Fibroblast of peridontal ligament (primary cell): Measurements from ENCODE around the gene ZBTB7A.
A peak's percentile ranks its signal among the peaks of the same experiment; 100 is the strongest.

Experiments
- DNase-seq: peaks from one replicate; pipeline ENCODE4 v3.0.0-alpha.2; 2010; ENCODE audit errors: extremely low read depth

The ZBTB7A gene

GRCh38 chr19:4036576-4037300 is 30.0 kb downstream of the ZBTB7A start:
- no peak for DNase-seq

- peak; percentile 18 for DNase-seq
Measured at GRCh38 chr19:4035582-4035981, 31.1 kb downstream of the ZBTB7A start.

GRCh38 chr19:4035018-4035566 is 31.6 kb downstream of the ZBTB7A start:
- no peak for DNase-seq

GRCh38 chr19:4034048-4035017 is 32.4 kb downstream of the ZBTB7A start:
- no peak for DNase-seq

- no peak for DNase-seq
Measured at GRCh38 chr19:4033028-4033956, 33.4 kb downstream of the ZBTB7A start.

GRCh38 chr19:4032436-4032835 is 34.3 kb downstream of the ZBTB7A start:
- no peak for DNase-seq

GRCh38 chr19:4031420-4031819 is 35.3 kb downstream of the ZBTB7A start:
- DNase-seq = no peak

GRCh38 chr19:4030981-4031380 is 35.7 kb downstream of the ZBTB7A start:
- no peak for DNase-seq

GRCh38 chr19:4030552-4030951 is 36.1 kb downstream of the ZBTB7A start:
- no peak for DNase-seq

GRCh38 chr19:4029247-4029614 is 37.5 kb downstream of the ZBTB7A start:
- DNase-seq = no peak

GRCh38 chr19:4028334-4029246 is 38.1 kb downstream of the ZBTB7A start:
- no peak for DNase-seq

- DNase-seq = no peak
Measured at GRCh38 chr19:4027146-4027545, 39.6 kb downstream of the ZBTB7A start.

- DNase-seq = no peak
Measured at GRCh38 chr19:4025317-4025716, 41.4 kb downstream of the ZBTB7A start.

- DNase-seq = no peak
Measured at GRCh38 chr19:4023600-4024398, 42.9 kb downstream of the ZBTB7A start.

- DNase-seq = no peak
Measured at GRCh38 chr19:4019578-4019977, 47.1 kb downstream of the ZBTB7A start.

- DNase-seq = no peak
Measured at GRCh38 chr19:4018775-4019504, 47.8 kb downstream of the ZBTB7A start.

- DNase-seq = no peak
Measured at GRCh38 chr19:4018140-4018613, 48.5 kb downstream of the ZBTB7A start.

- no peak for DNase-seq
Measured at GRCh38 chr19:4016903-4017638, 49.6 kb downstream of the ZBTB7A start.
